K562 (cell line): Measurements from ENCODE around the gene MICAL2. TPM values are rescaled to one million over a fixed set of nuclear protein-coding genes. Genes with fewer than 3 reads are reported as not detected.

Experiments used
- ATF2 ChIP-seq: sonication (generic); formaldehyde crosslinking; IDR thresholded peaks from 2 replicates; pipeline ENCODE4 v1.8.1; 2022; ENCODE audit warnings: missing genetic modification reagents
- COPS2 ChIP-seq: fragments of 450-650 bp; conservative IDR thresholded peaks from 2 replicates; pipeline ENCODE4 v1.6.1; 2016; ENCODE audit warnings: mild to moderate bottlenecking, moderate library complexity
- CREM ChIP-seq: IDR thresholded peaks from 2 replicates; pipeline ENCODE4 v1.6.1; 2014; ENCODE audit warnings: antibody characterized with exemption, low read depth
- DLX4 ChIP-seq: fragments of 250-450 bp; sonication (Bioruptor Pico); IDR thresholded peaks from 2 replicates; pipeline ENCODE4 v1.6.1; 2021; ENCODE audit warnings: mild to moderate bottlenecking
- E2F1 ChIP-seq: sonication (generic); formaldehyde crosslinking; IDR thresholded peaks from 2 replicates; pipeline ENCODE4 v1.8.1; 2023; ENCODE audit warnings: mild to moderate bottlenecking, missing genetic modification reagents, moderate library complexity
- ESRRA ChIP-seq: fragments of 450-650 bp; IDR thresholded peaks from 2 replicates; pipeline ENCODE4 v1.6.1; 2014; ENCODE audit warnings: low read depth, mild to moderate bottlenecking, moderate library complexity, borderline replicate concordance
- HDAC1 ChIP-seq, 2 experiments: fragments of 450-650 bp; IDR thresholded peaks; 2 replicates each; pipeline ENCODE4 v1.6.1; 2016 to 2017; ENCODE audit warnings: inconsistent platforms in 1 of 2, mild to moderate bottlenecking in 1 of 2, moderate library complexity in 1 of 2
- KAT2B ChIP-seq: IDR thresholded peaks from one replicate; pipeline ENCODE4 v1.6.1; 2012; ENCODE audit warnings: low read depth, mild to moderate bottlenecking, control low read depth, inconsistent platforms, low read length, moderate library complexity
- NFE2 ChIP-seq: IDR thresholded peaks from 2 replicates; pipeline ENCODE4 v1.6.1; 2014; ENCODE audit warnings: antibody characterized with exemption, low read depth
- NFYB ChIP-seq: IDR thresholded peaks from 2 replicates; pipeline ENCODE4 v1.6.1; 2011; ENCODE audit warnings: mild to moderate bottlenecking, moderate library complexity; ENCODE audit not compliant: insufficient read length; ENCODE audit errors: extremely low read depth
- REST ChIP-seq, 2 experiments: fragments of 450-650 bp; formaldehyde crosslinking in 1 of 2; IDR thresholded peaks; 2 replicates each; pipeline versions ENCODE4 v1.4.0 to v1.6.1; 2014 to 2020; ENCODE audit warnings: mild to moderate bottlenecking in 2 of 2, borderline replicate concordance in 1 of 2, low read depth in 1 of 2
- SPI1 ChIP-seq: IDR thresholded peaks from 2 replicates; pipeline ENCODE4 v1.6.1; 2011; ENCODE audit warnings: low read depth, low read length, control low read depth, borderline replicate concordance
- TCFL5 ChIP-seq: fragments of 250-450 bp; sonication (Bioruptor Pico); conservative IDR thresholded peaks from 2 replicates; pipeline ENCODE4 v1.6.1; 2021; ENCODE audit warnings: mild to moderate bottlenecking, moderate library complexity, matching md5 sums
- USF1 ChIP-seq: sonication (generic); formaldehyde crosslinking; IDR thresholded peaks from 2 replicates; pipeline ENCODE4 v1.9.0; 2022; ENCODE audit warnings: mild to moderate bottlenecking, missing genetic modification reagents
- YBX1 ChIP-seq: fragments of 450-650 bp; IDR thresholded peaks from 2 replicates; pipeline ENCODE4 v1.7.1; 2016; ENCODE audit warnings: mild to moderate bottlenecking
- ZNF41 ChIP-seq: fragments of 250-450 bp; sonication (Bioruptor Pico); conservative IDR thresholded peaks from 2 replicates; pipeline ENCODE4 v1.4.0; 2020; ENCODE audit warnings: mild to moderate bottlenecking
- polyA plus RNA-seq, 8 experiments: library from polyadenylated mRNA; depleted of rRNA in 4 of 8; stranded (reverse) in 5 of 8; unstranded in 3 of 8; fragments of >200 nt; fragmentation: Nextera tagmentation in 2 of 8; fragmentation: Illumina TruSeq in 1 of 8; extraction: Ambion mirVana in 2 of 8; extraction: Trizol in 1 of 8; gene quantifications; 2 replicates each; pipeline versions ENCODE4 v1.2.1 to v1.2.3, GENCODE V29; 2011 to 2014; ENCODE audit warnings: inconsistent platforms in 1 of 8, missing spikeins in 1 of 8
- total RNA-seq, 7 experiments: library from RNA; depleted of rRNA in 6 of 7; stranded (reverse); fragments of >200 nt in 6 of 7; fragmentation: Illumina TruSeq in 2 of 7; extraction: Trizol in 2 of 7; gene quantifications; 2 replicates each; pipeline versions ENCODE4 v1.2.1 to v1.2.3, GENCODE V29; 2011 to 2021; ENCODE audit warnings: low replicate concordance in 1 of 7

Gene MICAL2
- total and polyA plus RNA-seq, 9 of the 15 experiments (the other 6 are each of a cell fraction or from before 2014, with no cell fraction given), result 4.7 to 64.2 (median 33.6) TPM

- TF ChIP-seq USF1 (CRISPR knock-in tag) (no peak), NFYB (no peak), KAT2B (no peak), HDAC1 (IDR thresholded peaks at IDR 0.05) (0 out of 4 replicates have a peak, but pooled peaks of 1 of the 2 experiments have one; percentile 40), ZNF41 (CRISPR knock-in tag) (no peak), COPS2 (no peak), YBX1 (no peak), REST (IDR thresholded peaks at IDR 0.05; ENCODE audit: borderline replicate concordance) (no peak), REST (CRISPR knock-in tag; IDR thresholded peaks at IDR 0.05; ENCODE audit: low read depth) (no peak), ATF2 (no peak), NFE2 (peak; percentile 52; the same call in 1 of the 2 replicates), SPI1 (no peak), TCFL5 (CRISPR knock-in tag) (no peak), DLX4 (CRISPR knock-in tag) (no peak), E2F1 (CRISPR knock-in tag) (no peak), CREM (no peak), ESRRA (peak; percentile 57; the same call in 1 of the 2 replicates)
These were observed 17.9 kb downstream of the MICAL2 start (continued) for GRCh38 chr11:12128301-12128751.
